GM18870 (cell line): ENCODE results near the gene RPUSD3.
"Not testable (repeated sequence)": the region's sequence is repeated elsewhere in the genome, so short reads cannot be mapped to it uniquely, and the experiment has no call there.

Experiments used
- ATAC-seq: cut with Tn5 transposase; IDR thresholded peaks from one replicate; pipeline ENCODE4 v1.9.1; 2021; ENCODE audit warnings: moderate library complexity; ENCODE audit not compliant: unreplicated experiment

The RPUSD3 gene

GRCh38 chr3:9843715-9844438, at the start of gene RPUSD3:
Gene RPUSD3 (minus strand): TSS chr3:9844008. CDS start chr3:9843990, 18 bp downstream.
- ATAC-seq, result peak; percentile 91

- ATAC-seq, result no peak
Measured at GRCh38 chr3:9891072-9891622, 47.3 kb upstream of the RPUSD3 start.

GRCh38 chr3:9890249-9891071, 46.7 kb upstream of the RPUSD3 start, which contains the start of gene JAGN1:
Gene JAGN1 (plus strand): TSS chr3:9890610. CDS start chr3:9890723, 113 bp downstream.
- ATAC-seq, result peak; percentile 52

- no peak for ATAC-seq
Measured at GRCh38 chr3:9889405-9889804, 45.6 kb upstream of the RPUSD3 start.

- ATAC-seq, result no peak
Measured at GRCh38 chr3:9888540-9888939, 44.7 kb upstream of the RPUSD3 start.

GRCh38 chr3:9887480-9887879, 43.7 kb upstream of the RPUSD3 start:
- ATAC-seq, result no peak

- ATAC-seq, result no peak
Measured at GRCh38 chr3:9886328-9886727, 42.5 kb upstream of the RPUSD3 start.

GRCh38 chr3:9884555-9885165, 40.9 kb upstream of the RPUSD3 start:
- ATAC-seq, result no peak

GRCh38 chr3:9883706-9884554, 40.1 kb upstream of the RPUSD3 start:
- ATAC-seq, result no peak

GRCh38 chr3:9881441-9881840, 37.6 kb upstream of the RPUSD3 start:
- ATAC-seq, result no peak

- no peak for ATAC-seq
Measured at GRCh38 chr3:9879830-9880549, 36.2 kb upstream of the RPUSD3 start, which contains the start of gene CIDEC. Gene CIDEC (minus strand): TSS chr3:9880253. CDS start chr3:9878486, 1,767 bp downstream.

GRCh38 chr3:9878700-9879099, 34.9 kb upstream of the RPUSD3 start:
- no peak for ATAC-seq

GRCh38 chr3:9876991-9877390, 33.2 kb upstream of the RPUSD3 start:
- ATAC-seq, result no peak

- not testable (repeated sequence) for ATAC-seq
Measured at GRCh38 chr3:9876255-9876654, 32.4 kb upstream of the RPUSD3 start.

GRCh38 chr3:9875448-9875847, 31.6 kb upstream of the RPUSD3 start:
- no peak for ATAC-seq

- ATAC-seq, result not testable (repeated sequence)
Measured at GRCh38 chr3:9872067-9872466, 28.3 kb upstream of the RPUSD3 start.

GRCh38 chr3:9870978-9871377, 27.2 kb upstream of the RPUSD3 start:
- ATAC-seq, result no peak

GRCh38 chr3:9869955-9870354, 26.1 kb upstream of the RPUSD3 start:
- no peak for ATAC-seq

- ATAC-seq, result no peak
Measured at GRCh38 chr3:9867106-9867505, 23.3 kb upstream of the RPUSD3 start.

GRCh38 chr3:9866639-9867038, 22.8 kb upstream of the RPUSD3 start:
- ATAC-seq, result no peak
